ENCODE results near the gene NR1H3. TPM values are rescaled to one million over a fixed set of nuclear protein-coding genes. Genes with fewer than 3 reads are reported as not detected.

NR1H3 gene
- total RNA-seq, 2 experiments from 2014 or later, result 6.2 to 14.7 TPM

DNA sequence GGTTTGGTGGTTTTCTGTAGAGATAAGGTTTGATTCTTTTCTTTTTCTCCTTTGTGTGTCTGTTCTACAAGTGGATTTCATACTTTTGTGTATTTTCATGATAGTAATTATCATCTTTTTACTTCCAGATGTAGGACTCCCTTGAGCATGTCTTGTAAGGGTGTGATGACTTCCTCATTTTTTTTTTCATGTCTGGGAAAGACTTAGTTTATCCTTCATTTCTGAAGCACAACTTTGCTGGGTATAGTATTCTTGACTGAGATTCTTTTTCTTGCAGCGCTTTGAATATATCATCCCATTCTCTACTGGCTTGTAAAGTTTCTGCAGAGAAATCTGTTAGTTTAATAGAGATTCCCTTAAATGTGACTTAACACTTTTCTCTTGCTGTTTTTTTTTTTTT, 45.1 kb downstream of the NR1H3 start:
- ChIA-PET CTCF (ENCODE audit: unreplicated experiment) (no interaction called here), POLR2A (interaction anchor here (0.9 kb wide), 1 partner anchor 18 kb away, joined by 3 read pairs; no protein-coding TSS in a partner anchor)
- H3K36me3 ChIP-seq (ENCODE audit: insufficient read depth, low read length), result peaks cover 97% of the 10 kb centered on the region
- BruUV-seq (replicated peaks), result no TSS peak
- H3K4me1 ChIP-seq (ENCODE audit: insufficient read depth, low read length, poor library complexity, severe bottlenecking), result no peaks in the 10 kb centered on the region
- no peak overlapping the region for H3K4me2 ChIP-seq (ENCODE audit: low read length)
- H3K79me2 ChIP-seq (ENCODE audit: insufficient read depth, low read depth, low read length), result 0 out of 2 replicates have a peak, but pooled peaks cover 4% of the 10 kb centered on the region
- H3K4me3 ChIP-seq (ENCODE audit: low read depth, low read length, poor library complexity, severe bottlenecking), result no peak overlapping the region
- H2AFZ ChIP-seq (ENCODE audit: low read length), result no peak overlapping the region
- peaks cover 21% of the 10 kb centered on the region for H3K9me3 ChIP-seq (ENCODE audit: low read length)
- TF ChIP-seq, protein P1, sequence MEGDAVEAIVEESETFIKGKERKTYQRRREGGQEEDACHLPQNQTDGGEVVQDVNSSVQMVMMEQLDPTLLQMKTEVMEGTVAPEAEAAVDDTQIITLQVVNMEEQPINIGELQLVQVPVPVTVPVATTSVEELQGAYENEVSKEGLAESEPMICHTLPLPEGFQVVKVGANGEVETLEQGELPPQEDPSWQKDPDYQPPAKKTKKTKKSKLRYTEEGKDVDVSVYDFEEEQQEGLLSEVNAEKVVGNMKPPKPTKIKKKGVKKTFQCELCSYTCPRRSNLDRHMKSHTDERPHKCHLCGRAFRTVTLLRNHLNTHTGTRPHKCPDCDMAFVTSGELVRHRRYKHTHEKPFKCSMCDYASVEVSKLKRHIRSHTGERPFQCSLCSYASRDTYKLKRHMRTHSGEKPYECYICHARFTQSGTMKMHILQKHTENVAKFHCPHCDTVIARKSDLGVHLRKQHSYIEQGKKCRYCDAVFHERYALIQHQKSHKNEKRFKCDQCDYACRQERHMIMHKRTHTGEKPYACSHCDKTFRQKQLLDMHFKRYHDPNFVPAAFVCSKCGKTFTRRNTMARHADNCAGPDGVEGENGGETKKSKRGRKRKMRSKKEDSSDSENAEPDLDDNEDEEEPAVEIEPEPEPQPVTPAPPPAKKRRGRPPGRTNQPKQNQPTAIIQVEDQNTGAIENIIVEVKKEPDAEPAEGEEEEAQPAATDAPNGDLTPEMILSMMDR (conservative IDR thresholded peaks at IDR 0.05; ENCODE audit: low read length), result no peak
- no peak for TF ChIP-seq EZH2phosphoT487 (IDR thresholded peaks at IDR 0.05; ENCODE audit: borderline replicate concordance, low read depth, low read length)
- intact Hi-C loops (cut with micrococcal nuclease; ENCODE audit: unreplicated experiment), result no loop called here
- no peaks in the 10 kb centered on the region for H4K20me1 ChIP-seq (ENCODE audit: insufficient read depth, low read length)
- DNase-seq (ENCODE audit: low spot score), result no peak
- no peaks in the 10 kb centered on the region for H3K9me2 ChIP-seq (ENCODE audit: insufficient read depth, low read length)
- H3K27ac ChIP-seq (ENCODE audit: low read depth, low read length, poor library complexity, severe bottlenecking), result no peak overlapping the region

DNA sequence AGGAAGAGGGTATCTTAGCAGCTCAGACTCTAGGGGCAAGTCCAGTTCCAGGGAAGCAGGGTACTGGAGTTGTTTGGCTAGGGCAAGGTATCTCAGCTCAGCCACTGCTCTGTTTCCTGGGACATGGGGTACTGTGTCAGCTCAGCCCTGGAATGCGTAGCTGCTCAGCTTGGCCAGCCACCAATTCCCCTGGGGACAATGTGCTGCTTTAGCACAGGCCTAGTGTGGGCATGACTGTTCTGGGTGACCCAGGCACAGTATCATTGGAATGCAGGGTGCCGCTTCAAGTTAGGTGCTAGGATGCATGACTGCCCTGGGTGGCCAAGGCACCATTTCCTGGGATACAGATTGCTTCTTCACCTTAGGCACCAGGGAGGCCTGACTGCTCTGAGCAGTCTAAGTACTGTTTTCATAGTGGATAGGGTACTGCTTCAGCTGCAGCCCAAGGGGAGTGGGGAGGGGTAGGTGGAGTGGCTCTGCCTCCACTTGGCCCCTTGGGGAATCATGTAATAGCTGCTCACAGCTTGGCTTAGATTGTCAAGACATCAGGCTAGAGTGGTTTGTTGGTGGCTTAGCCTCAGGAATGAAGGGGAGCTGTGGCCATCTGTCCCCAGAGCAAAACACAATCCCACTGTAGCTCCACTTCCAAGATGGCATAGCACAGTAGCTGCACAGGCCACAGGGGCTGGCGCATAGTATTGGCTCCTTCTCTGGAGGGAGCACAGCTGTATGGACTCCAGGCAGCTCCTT, 48.1 kb downstream of the NR1H3 start:
- peaks cover 14% of the 10 kb centered on the region for H3K9me3 ChIP-seq (ENCODE audit: low read length)
- H3K4me1 ChIP-seq (ENCODE audit: insufficient read depth, low read length, poor library complexity, severe bottlenecking), result no peaks in the 10 kb centered on the region
- H3K4me2 ChIP-seq (ENCODE audit: low read length), result no peak overlapping the region
- no peak overlapping the region for H3K27ac ChIP-seq (ENCODE audit: low read depth, low read length, poor library complexity, severe bottlenecking)
- intact Hi-C loops (cut with micrococcal nuclease; ENCODE audit: unreplicated experiment), result no loop called here
- no peaks in the 10 kb centered on the region for H4K20me1 ChIP-seq (ENCODE audit: insufficient read depth, low read length)
- no peaks in the 10 kb centered on the region for H3K9me2 ChIP-seq (ENCODE audit: insufficient read depth, low read length)
- no peak overlapping the region for H3K4me3 ChIP-seq (ENCODE audit: low read depth, low read length, poor library complexity, severe bottlenecking)
- peaks cover 96% of the 10 kb centered on the region for H3K36me3 ChIP-seq (ENCODE audit: insufficient read depth, low read length)
- no peak overlapping the region for H2AFZ ChIP-seq (ENCODE audit: low read length)
- POLR2A ChIA-PET, result interaction anchor here (0.6 to 1.5 kb wide), 4 partner anchors 15 to 627 kb away, joined by 5 to 9 read pairs (median 6); no protein-coding TSS in a partner anchor
- TF ChIP-seq, protein P1 (conservative IDR thresholded peaks at IDR 0.05; ENCODE audit: low read length), result no peak
- TF ChIP-seq EZH2phosphoT487 (IDR thresholded peaks at IDR 0.05; ENCODE audit: borderline replicate concordance, low read depth, low read length), result no peak
- no TSS peak for BruUV-seq (replicated peaks)
- CTCF ChIA-PET (ENCODE audit: unreplicated experiment), result no interaction called here
- no peak for DNase-seq (ENCODE audit: low spot score)
- 0 out of 2 replicates have a peak, but pooled peaks cover 4% of the 10 kb centered on the region for H3K79me2 ChIP-seq (ENCODE audit: insufficient read depth, low read depth, low read length)

DNA sequence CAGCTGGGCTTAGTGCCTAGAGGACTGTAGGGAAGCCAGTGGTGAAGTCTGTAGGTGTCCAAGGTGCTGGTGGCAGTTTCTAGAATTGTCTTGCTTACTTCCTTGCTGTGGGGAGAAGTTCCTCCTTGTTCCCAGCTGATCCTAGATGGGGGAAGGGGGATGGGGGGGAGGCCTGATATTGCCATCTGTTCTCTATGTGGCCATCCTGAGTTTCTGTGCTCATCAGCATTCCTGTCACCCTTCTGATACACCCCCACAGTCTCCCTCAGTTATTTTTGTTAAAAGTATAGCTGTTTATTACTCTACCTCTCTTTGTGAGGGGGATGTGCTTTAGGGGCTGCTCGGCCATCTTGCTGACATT, 48.7 kb downstream of the NR1H3 start:
- Histone ChIP-seq H3K27ac (ENCODE audit: low read depth, low read length, poor library complexity, severe bottlenecking) (no peak overlapping the region), H3K9me2 (ENCODE audit: insufficient read depth, low read length) (no peaks in the 10 kb centered on the region), H3K9me3 (ENCODE audit: low read length) (peaks cover 13% of the 10 kb centered on the region), H2AFZ (ENCODE audit: low read length) (no peak overlapping the region), H3K36me3 (ENCODE audit: insufficient read depth, low read length) (peaks cover 96% of the 10 kb centered on the region), H3K4me3 (ENCODE audit: low read depth, low read length, poor library complexity, severe bottlenecking) (no peak overlapping the region), H4K20me1 (ENCODE audit: insufficient read depth, low read length) (no peaks in the 10 kb centered on the region), H3K4me2 (ENCODE audit: low read length) (no peak overlapping the region), H3K79me2 (ENCODE audit: insufficient read depth, low read depth, low read length) (0 out of 2 replicates have a peak, but pooled peaks cover 4% of the 10 kb centered on the region), H3K4me1 (ENCODE audit: insufficient read depth, low read length, poor library complexity, severe bottlenecking) (no peaks in the 10 kb centered on the region)
- POLR2A ChIA-PET, result interaction anchor here (1.5 kb wide), 1 partner anchor 15 kb away, joined by 9 read pairs; no protein-coding TSS in a partner anchor
- CTCF ChIA-PET (ENCODE audit: unreplicated experiment), result no interaction called here
- no peak for DNase-seq (ENCODE audit: low spot score)
- BruUV-seq (replicated peaks), result no TSS peak
- intact Hi-C loops (cut with micrococcal nuclease; ENCODE audit: unreplicated experiment), result no loop called here
- no peak for TF ChIP-seq EZH2phosphoT487 (IDR thresholded peaks at IDR 0.05; ENCODE audit: borderline replicate concordance, low read depth, low read length)
- TF ChIP-seq, protein P1 (conservative IDR thresholded peaks at IDR 0.05; ENCODE audit: low read length), result no peak

Measured in OCI-LY7 (cell line).